OCI-LY3 (cell line): Measurements from ENCODE around the gene CKAP5.

Experiments
- EZH2phosphoT487 ChIP-seq: fragments of 200-600 bp; shearing (Covaris generic); IDR thresholded peaks from 2 replicates; pipeline ENCODE4 v1.6.1; 2018; ENCODE audit warnings: antibody characterized with exemption, mixed run types, low read depth
- TF ChIP-seq, protein P1 (sequence below): fragments of 200-600, 300-600 bp; sonication (generic); IDR thresholded peaks from 2 replicates; pipeline ENCODE4 v1.5.1; 2014; ENCODE audit warnings: antibody characterized with exemption, low read length, low read depth

- TF ChIP-seq, protein P1, sequence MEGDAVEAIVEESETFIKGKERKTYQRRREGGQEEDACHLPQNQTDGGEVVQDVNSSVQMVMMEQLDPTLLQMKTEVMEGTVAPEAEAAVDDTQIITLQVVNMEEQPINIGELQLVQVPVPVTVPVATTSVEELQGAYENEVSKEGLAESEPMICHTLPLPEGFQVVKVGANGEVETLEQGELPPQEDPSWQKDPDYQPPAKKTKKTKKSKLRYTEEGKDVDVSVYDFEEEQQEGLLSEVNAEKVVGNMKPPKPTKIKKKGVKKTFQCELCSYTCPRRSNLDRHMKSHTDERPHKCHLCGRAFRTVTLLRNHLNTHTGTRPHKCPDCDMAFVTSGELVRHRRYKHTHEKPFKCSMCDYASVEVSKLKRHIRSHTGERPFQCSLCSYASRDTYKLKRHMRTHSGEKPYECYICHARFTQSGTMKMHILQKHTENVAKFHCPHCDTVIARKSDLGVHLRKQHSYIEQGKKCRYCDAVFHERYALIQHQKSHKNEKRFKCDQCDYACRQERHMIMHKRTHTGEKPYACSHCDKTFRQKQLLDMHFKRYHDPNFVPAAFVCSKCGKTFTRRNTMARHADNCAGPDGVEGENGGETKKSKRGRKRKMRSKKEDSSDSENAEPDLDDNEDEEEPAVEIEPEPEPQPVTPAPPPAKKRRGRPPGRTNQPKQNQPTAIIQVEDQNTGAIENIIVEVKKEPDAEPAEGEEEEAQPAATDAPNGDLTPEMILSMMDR: no peak
- no peak for TF ChIP-seq EZH2phosphoT487
Observed at GRCh38 chr11:46776878-46777277, 69.2 kb downstream of the CKAP5 start.
